ENCODE measurements around the gene CCDC174. TPM values are rescaled to one million over a fixed set of nuclear protein-coding genes. Genes with fewer than 3 reads are reported as not detected.

Gene CCDC174
- total and polyA plus RNA-seq, 2 of the 4 experiments (the other 2 are of a cell fraction), result 5.9 to 9.6 TPM

- Histone ChIP-seq H4K5ac (ENCODE audit: low read depth, low read length) (no peak overlapping the region), H3K4ac (ENCODE audit: low read depth, low read length) (no peak overlapping the region), H3K14ac (replicated peaks; ENCODE audit: low read depth, low read length) (no peak overlapping the region), H3K9ac (ENCODE audit: low read depth, low read length) (no peak overlapping the region), H3K27ac (ENCODE audit: insufficient read depth, low read length) (no peak overlapping the region), H3K4me3 (ENCODE audit: insufficient read depth, low read depth, low read length) (no peak overlapping the region), H2BK120ac (ENCODE audit: low read depth, low read length) (no peak overlapping the region), H3K4me1 (ENCODE audit: control insufficient read depth, insufficient read depth, low read length) (no peaks in the 10 kb centered on the region), H3K79me1 (ENCODE audit: low read depth in 1 of 2, low read length in 2 of 2) (peaks cover 0 to 2% of the 10 kb centered on the region in 2 experiments; a peak in 3 of 4 replicates), H4K91ac (ENCODE audit: insufficient read depth, low read depth, low read length) (no peak overlapping the region), H2AK5ac (ENCODE audit: low read depth, low read length) (no peak overlapping the region), H2BK5ac (ENCODE audit: low read depth, low read length, poor library complexity, severe bottlenecking) (no peak overlapping the region), H3K23ac (ENCODE audit: low read depth, low read length) (no peak overlapping the region), H3K36me3 (ENCODE audit: control insufficient read depth, insufficient read depth, low read length) (no peaks in the 10 kb centered on the region), H3K56ac (ENCODE audit: extremely low read depth, insufficient read depth, low read length) (no peak overlapping the region), H3K18ac (ENCODE audit: low read depth, low read length) (no peak overlapping the region), H3K9me3 (ENCODE audit: control insufficient read depth, insufficient read depth, low read length) (no peaks in the 10 kb centered on the region), H2BK20ac (ENCODE audit: low read depth, low read length) (no peak overlapping the region), H2AFZ (replicated peaks; ENCODE audit: low read length, poor library complexity) (no peak overlapping the region), H3K4me2 (ENCODE audit: low read depth, low read length) (no peak overlapping the region), H2BK15ac (ENCODE audit: low read depth, low read length) (no peak overlapping the region), H4K20me1 (ENCODE audit: insufficient read depth, low read length) (no peaks in the 10 kb centered on the region), H3K9me1 (ENCODE audit: insufficient read depth, low read length) (no peaks in the 10 kb centered on the region), H3K27me3 (ENCODE audit: control insufficient read depth, insufficient read depth, low read length) (peaks cover 9% of the 10 kb centered on the region), H4K8ac (ENCODE audit: low read depth in 2 of 2, low read length in 2 of 2) (no peak overlapping the region), H2AK9ac (replicated peaks; ENCODE audit: low read depth, low read length, poor library complexity) (no peak overlapping the region)
- BruUV-seq (replicated peaks), result no TSS peak
- ATAC-seq (ENCODE audit: low read depth) (no peak), DNase-seq (no peak)
- TF ChIP-seq RCOR1 (IDR thresholded peaks at IDR 0.05; ENCODE audit: insufficient replicate concordance, low read length) (no peak), MAZ (IDR thresholded peaks at IDR 0.05; ENCODE audit: borderline replicate concordance, low read depth, low read length) (no peak), SMC3 (IDR thresholded peaks at IDR 0.05; ENCODE audit: low read depth, low read length) (no peak), CHD1 (IDR thresholded peaks at IDR 0.05; ENCODE audit: low read depth, low read length) (no peak), CEBPB (IDR thresholded peaks at IDR 0.05; ENCODE audit: low read depth, low read length) (no peak), BHLHE40 (IDR thresholded peaks at IDR 0.05; ENCODE audit: low read depth, low read length) (no peak)
- dilution Hi-C loops (cut with HindIII; ENCODE audit: low sequenced_read_pairs, unreplicated experiment) (no loop called here), intact Hi-C loops (cut with micrococcal nuclease) (no loop called here), in situ Hi-C loops (cut with MboI; ENCODE audit: low sequenced_read_pairs) (no loop called here)
- WGBS, 2 experiments (ENCODE audit: extremely low coverage in 2 of 2, insufficient read length in 1 of 2), result 92% methylated on average over 2 of the region's 9 CpGs; no CpG with 5 or more reads in 1 of the 2 experiments
- ChIA-PET CTCF (no interaction called here), POLR2A (ENCODE audit: unreplicated experiment) (no interaction called here)
These were observed 4.8 kb upstream of the CCDC174 start for GRCh38 chr3:14646589-14647413.

All from IMR-90 (cell line).